B cell (primary cell): ENCODE data around the gene SEC24D. TPM values are rescaled to one million over a fixed set of nuclear protein-coding genes. Genes with fewer than 3 reads are reported as not detected.

ENCODE experiments used
- ATAC-seq: fragments of 200-7000 bp; cut with Tn5 transposase; one replicate; pipeline ENCODE4 v1.10.0; 2021; ENCODE audit warnings: low read depth, mild to moderate bottlenecking, moderate number of reproducible peaks, moderate library complexity
- CTCF ChIA-PET: fragments of 350-600 bp; sonication (Branson Sonifier 250); formaldehyde crosslinking; loops from one replicate; lab custom pipeline; 2021; ENCODE audit warnings: antibody characterized with exemption, inconsistent platforms; lab: Charles Lee
- POLR2A ChIA-PET: fragments of 350-600 bp; sonication (Branson Sonifier 250); formaldehyde crosslinking; loops from one replicate; lab custom pipeline; 2021; ENCODE audit warnings: antibody characterized with exemption; lab: Charles Lee
- DNase-seq: peaks from one replicate; pipeline ENCODE4 v3.0.0; 2013
- H2AFZ ChIP-seq: 2 replicates; pipeline ENCODE4 v1.6.1; 2012; ENCODE audit warnings: mild to moderate bottlenecking, low read depth, low read length; ENCODE audit not compliant: insufficient read depth, poor library complexity, severe bottlenecking
- H3K27ac ChIP-seq, 2 donors: 1 replicate in 1 of 2; 2 replicates in 1 of 2; pipeline ENCODE4 v1.5.1; 2012 to 2013; ENCODE audit warnings: low read length in 2 of 2, mild to moderate bottlenecking in 2 of 2, moderate library complexity in 1 of 2
- H3K27me3 ChIP-seq, 4 experiments: fragments of 200-600 bp in 1 of 4; sonication (generic) in 1 of 4; replicated peaks in 1 of 4; 1 replicate in 2 of 4; 2 replicates in 2 of 4; pipeline versions ENCODE4 v1.6.1 to v1.7.0; 2013 to 2016; ENCODE audit warnings: low read length in 3 of 4, mild to moderate bottlenecking in 2 of 4, mixed read lengths in 1 of 4, moderate library complexity in 1 of 4; ENCODE audit not compliant: insufficient read depth in 4 of 4, control insufficient read depth in 3 of 4; ENCODE audit errors: control extremely low read depth in 1 of 4
- H3K36me3 ChIP-seq, 2 experiments: replicated peaks in 1 of 2; 1 replicate in 1 of 2; 2 replicates in 1 of 2; pipeline versions ENCODE4 v1.6.1 to v1.7.1; 2013; ENCODE audit warnings: low read length in 1 of 2; ENCODE audit not compliant: insufficient read depth in 2 of 2, control insufficient read depth in 1 of 2; ENCODE audit errors: control extremely low read depth in 1 of 2, extremely low read depth in 1 of 2
- H3K4me1 ChIP-seq, 2 donors: fragments of 200-600 bp in 1 of 2; sonication (generic) in 1 of 2; 1 replicate in 1 of 2; 2 replicates in 1 of 2; pipeline versions ENCODE4 v1.5.1 to v1.6.1; 2013 to 2017; ENCODE audit warnings: low read length in 2 of 2; ENCODE audit not compliant: control insufficient read depth in 2 of 2, insufficient read depth in 2 of 2
- H3K4me2 ChIP-seq: replicated peaks from 2 replicates; pipeline ENCODE3; 2012; ENCODE audit warnings: mild to moderate bottlenecking, low read depth, low read length; ENCODE audit not compliant: poor library complexity, severe bottlenecking
- H3K4me3 ChIP-seq, 5 experiments: fragments of 200-600 bp in 1 of 5; sonication (generic) in 1 of 5; 1 replicate in 3 of 5; 2 replicates in 2 of 5; pipeline versions ENCODE4 v1.5.1 to v1.7.0; 2011 to 2016; ENCODE audit warnings: low read length in 4 of 5, mild to moderate bottlenecking in 4 of 5, low read depth in 2 of 5, control low read depth in 1 of 5, moderate library complexity in 1 of 5; ENCODE audit not compliant: insufficient read depth in 1 of 5; ENCODE audit errors: control extremely low read depth in 1 of 5, extremely low read depth in 1 of 5
- H3K79me2 ChIP-seq: fragments of 200-600 bp; sonication (generic); one replicate; pipeline ENCODE4 v1.6.0; 2016; ENCODE audit warnings: low read length; ENCODE audit not compliant: control insufficient read depth, insufficient read depth
- H3K9ac ChIP-seq: fragments of 200-600 bp; sonication (generic); 2 replicates; pipeline ENCODE4 v1.6.1; 2017; ENCODE audit warnings: mild to moderate bottlenecking, low read length, moderate library complexity
- H3K9me3 ChIP-seq, 3 donors: one replicate each; pipeline versions ENCODE4 v1.6.1 to v1.7.1; 2013; ENCODE audit warnings: low read length in 2 of 3; ENCODE audit not compliant: control insufficient read depth in 2 of 3, insufficient read depth in 1 of 3; ENCODE audit errors: control extremely low read depth in 1 of 3
- H4K20me1 ChIP-seq: 2 replicates; pipeline ENCODE4 v1.6.0; 2012; ENCODE audit warnings: mild to moderate bottlenecking, low read length; ENCODE audit not compliant: insufficient read depth, control insufficient read depth, poor library complexity, severe bottlenecking
- H3K27ac Mint-ChIP-seq: one replicate; pipeline ENCODE4 v1.8.0; 2021; ENCODE audit warnings: mixed read lengths
- H3K27me3 Mint-ChIP-seq: one replicate; pipeline ENCODE4 v1.8.0; 2021; ENCODE audit warnings: mixed read lengths
- H3K4me1 Mint-ChIP-seq: one replicate; pipeline ENCODE4 v1.8.0; 2021; ENCODE audit warnings: mixed read lengths
- H3K4me3 Mint-ChIP-seq: one replicate; pipeline ENCODE4 v1.8.0; 2021; ENCODE audit warnings: mixed read lengths
- H3K9me3 Mint-ChIP-seq: one replicate; pipeline ENCODE4 v1.8.0; 2022; ENCODE audit warnings: mixed read lengths; ENCODE audit not compliant: insufficient read depth
- CTCF ChIP-seq: fragments of 200-600 bp; IDR thresholded peaks from one replicate; pipeline ENCODE4 v1.8.0; 2022; ENCODE audit warnings: antibody characterized with exemption, mild to moderate bottlenecking
- EZH2 ChIP-seq: IDR thresholded peaks from 2 replicates; pipeline ENCODE4 v1.6.1; 2012; ENCODE audit warnings: borderline replicate concordance, low read depth, mild to moderate bottlenecking, moderate library complexity, low read length; ENCODE audit not compliant: insufficient read depth, poor library complexity, severe bottlenecking
- WGBS: methylation state at CpG from one replicate; pipeline ENCODE4 v1.1.5; 2013; ENCODE audit warnings: missing lambda C conversion rate; ENCODE audit not compliant: insufficient coverage; 5-methylcytosine and 5-hydroxymethylcytosine counted together
- intact Hi-C: fragments of 100-400 bp; cut with micrococcal nuclease; formaldehyde crosslinking; loops from one replicate; pipeline ENCODE4 v1.10.0; 2022
- polyA plus RNA-seq: library from polyadenylated mRNA; depleted of rRNA; stranded (reverse); fragments of >200 nt; gene quantifications from 2 replicates; pipeline ENCODE4 v1.2.3, GENCODE V29; 2012
- total RNA-seq, 2 donors: library from RNA; stranded (reverse); fragments of 120-200 nt in 1 of 2; gene quantifications; 1 replicate in 1 of 2; 2 replicates in 1 of 2; pipeline versions ENCODE4 v1.2.3 to v1.2.4, GENCODE V29; 2013 to 2022

SEC24D gene
- total and polyA plus RNA-seq, 2 donors (not counting 1 experiment from before 2014, with no cell fraction given): 7.1 to 15.8 TPM

GRCh38 chr4:118801895-118802575, 33.9 kb downstream of the SEC24D start:
- H3K27ac Mint-ChIP-seq: no peak overlapping the region
- CTCF ChIA-PET: no interaction called here

More at GRCh38 chr4:118801895-118802575, 33.9 kb downstream of the SEC24D start:
- TF ChIP-seq CTCF: no peak
- no peak for TF ChIP-seq EZH2
- POLR2A ChIA-PET: no interaction called here
- Histone ChIP-seq H3K9me3 (no peaks in the 10 kb centered on the region), H3K9ac (no peak overlapping the region), H3K27me3 (no peaks in the 10 kb centered on the region), H3K79me2 (no peaks in the 10 kb centered on the region), H3K4me3 (no peak overlapping the region), H3K4me2 (no peak overlapping the region), H3K36me3 (peaks cover 2 to 34% of the 10 kb centered on the region in 2 experiments), H3K27ac (no peak overlapping the region), H4K20me1 (no peaks in the 10 kb centered on the region), H3K4me1 (no peaks in the 10 kb centered on the region), H2AFZ (no peak overlapping the region)
- Mint-ChIP-seq H3K4me3 (no peak overlapping the region), H3K4me1 (no peaks in the 10 kb centered on the region), H3K27me3 (no peaks in the 10 kb centered on the region), H3K9me3 (no peaks in the 10 kb centered on the region)
- DNase-seq (no peak), ATAC-seq (no peak)
- 100% methylated on average over 1 of the region's 1 CpG for WGBS
- intact Hi-C loops: no loop called here
